HepG2 (cell line): Measurements from ENCODE around the gene LGALS3. TPM values are rescaled to one million over a fixed set of nuclear protein-coding genes. Genes with fewer than 3 reads are reported as not detected.

Experiments used
- ATAC-seq: fragments of 200-7000 bp; cut with Tn5 transposase; 3 replicates; pipeline ENCODE4 v1.9.1; 2020; ENCODE audit warnings: mild to moderate bottlenecking, moderate library complexity
- BruUV-seq: library from RNA; stranded (reverse); fragments of 400-500 nt; replicated peaks from 2 replicates; lab custom pipeline; 2021; lab: Mats Ljungman, UMichigan
- CTCF ChIA-PET: fragments of 300-600 bp; formaldehyde crosslinking; extraction: SDS; loops from one replicate; lab custom pipeline; 2021; ENCODE audit warnings: low total read pairs, inconsistent platforms, low intra/inter-chr PET ratio; lab: Yijun Ruan, JAX
- POLR2A ChIA-PET: fragments of 350-600 bp; sonication (Branson Sonifier 250); formaldehyde crosslinking; loops from one replicate; lab custom pipeline; 2020; ENCODE audit warnings: antibody characterized with exemption, inconsistent platforms; lab: Yijun Ruan, JAX
- DNase-seq: peaks from one replicate; pipeline ENCODE4 v3.0.0-alpha.2; 2015; ENCODE audit warnings: low spot score
- FAIRE-seq: peaks from 3 replicates; lab custom pipeline; 2011; peaks lifted over from hg19 to GRCh38; lab: Jason Lieb, UNC
- H2AFZ ChIP-seq: one replicate; pipeline ENCODE4 v1.6.1; 2011; ENCODE audit warnings: low read length, inconsistent platforms
- H3K27ac ChIP-seq: fragments of 300-600 bp; 3 replicates; pipeline ENCODE4 v1.8.0; 2011; ENCODE audit warnings: mixed run types, mild to moderate bottlenecking, mixed read lengths, low read length, inconsistent platforms; ENCODE audit not compliant: insufficient read depth; ENCODE audit errors: extremely low read length
- H3K27me3 ChIP-seq, 2 experiments: fragments of 200-600 bp in 1 of 2; 2 replicates in 1 of 2; 3 replicates in 1 of 2; pipeline versions ENCODE4 v1.6.0 to v1.8.0; 2011; ENCODE audit warnings: low read length in 2 of 2, mild to moderate bottlenecking in 2 of 2, moderate library complexity in 2 of 2, inconsistent platforms in 1 of 2; ENCODE audit not compliant: insufficient read depth in 2 of 2, control insufficient read depth in 1 of 2
- H3K36me3 ChIP-seq, 2 experiments: fragments of 200-600 bp in 1 of 2; replicated peaks in 1 of 2; 2 replicates in 1 of 2; 3 replicates in 1 of 2; pipeline versions ENCODE4 v1.5.1 to v1.8.0; 2011; ENCODE audit warnings: low read length in 2 of 2, inconsistent platforms in 1 of 2; ENCODE audit not compliant: insufficient read depth in 2 of 2, control insufficient read depth in 1 of 2
- H3K4me1 ChIP-seq: 2 replicates; pipeline ENCODE4 v1.5.1; 2012; ENCODE audit warnings: low read length, inconsistent platforms; ENCODE audit not compliant: insufficient read depth
- H3K4me2 ChIP-seq: 2 replicates; pipeline ENCODE4 v1.6.0; 2011; ENCODE audit warnings: low read depth, low read length, inconsistent platforms
- H3K4me3 ChIP-seq, 3 experiments: fragments of 200-600 bp in 1 of 3; sonication (generic), shearing (Covaris generic) in 1 of 3; replicated peaks in 1 of 3; 2 replicates each; pipeline ENCODE4 v1.5.1; 2011 to 2016; ENCODE audit warnings: low read length in 3 of 3, inconsistent platforms in 2 of 3, low read depth in 2 of 3, mild to moderate bottlenecking in 2 of 3, control low read depth in 1 of 3, mixed read lengths in 1 of 3; ENCODE audit not compliant: insufficient read depth in 1 of 3
- H3K79me2 ChIP-seq: one replicate; pipeline ENCODE4 v1.6.1; 2011; ENCODE audit warnings: low read length, inconsistent platforms; ENCODE audit not compliant: insufficient read depth
- H3K9ac ChIP-seq: 2 replicates; pipeline ENCODE4 v1.6.0; 2011; ENCODE audit warnings: mild to moderate bottlenecking, low read depth, low read length, inconsistent platforms; ENCODE audit not compliant: insufficient read depth
- H3K9me3 ChIP-seq: 2 replicates; pipeline ENCODE4 v1.5.1; 2012; ENCODE audit warnings: mild to moderate bottlenecking, low read length
- H4K20me1 ChIP-seq: 2 replicates; pipeline ENCODE4 v1.6.0; 2011; ENCODE audit warnings: inconsistent platforms, mild to moderate bottlenecking, low read length, moderate library complexity; ENCODE audit not compliant: insufficient read depth
- DDIT3 ChIP-seq: sonication (generic); formaldehyde crosslinking; IDR thresholded peaks from 2 replicates; pipeline ENCODE4 v1.4.0; 2020; ENCODE audit warnings: mild to moderate bottlenecking, missing genetic modification reagents
- GFI1 ChIP-seq: sonication (generic); formaldehyde crosslinking; IDR thresholded peaks from 2 replicates; pipeline ENCODE4 v1.5.0; 2020; ENCODE audit warnings: missing genetic modification reagents, mild to moderate bottlenecking, borderline replicate concordance
- PCBP1 ChIP-seq: fragments of 200-400 bp; formaldehyde crosslinking; IDR thresholded peaks from 2 replicates; pipeline ENCODE4 v1.6.1; 2017; ENCODE audit warnings: mild to moderate bottlenecking, low read depth, low read length, borderline replicate concordance
- POGK ChIP-seq: sonication (generic); formaldehyde crosslinking; conservative IDR thresholded peaks from 2 replicates; pipeline ENCODE4 v1.8.0; 2022; ENCODE audit warnings: mild to moderate bottlenecking, moderate library complexity, missing genetic modification reagents
- TFAP4 ChIP-seq: sonication (generic); IDR thresholded peaks from 2 replicates; pipeline ENCODE4 v1.6.1; 2016; ENCODE audit warnings: low read depth, borderline replicate concordance
- ZFP90 ChIP-seq: sonication (generic); formaldehyde crosslinking; IDR thresholded peaks from 2 replicates; pipeline ENCODE4 v1.8.0; 2022; ENCODE audit warnings: missing genetic modification reagents, mild to moderate bottlenecking, inconsistent platforms, borderline replicate concordance
- ZNF180 ChIP-seq: sonication (generic); formaldehyde crosslinking; IDR thresholded peaks from 2 replicates; pipeline ENCODE4 v1.4.0; 2020; ENCODE audit warnings: low read depth, missing genetic modification reagents, borderline replicate concordance
- ZNF362 ChIP-seq: sonication (generic); formaldehyde crosslinking; IDR thresholded peaks from 2 replicates; pipeline ENCODE4 v1.4.0; 2020; ENCODE audit warnings: missing genetic modification reagents, mild to moderate bottlenecking, borderline replicate concordance
- ZNF512 ChIP-seq: sonication (generic); formaldehyde crosslinking; IDR thresholded peaks from 2 replicates; pipeline ENCODE4 v1.4.0; 2020; ENCODE audit warnings: mild to moderate bottlenecking, missing genetic modification reagents
- ZNF644 ChIP-seq: IDR thresholded peaks from 2 replicates; pipeline ENCODE4 v1.6.1; 2016; ENCODE audit warnings: low read depth
- ZNF678 ChIP-seq: sonication (generic); formaldehyde crosslinking; IDR thresholded peaks from 2 replicates; pipeline ENCODE4 v1.4.0; 2020; ENCODE audit warnings: mild to moderate bottlenecking, missing genetic modification reagents
- WGBS: methylation state at CpG from one replicate; pipeline ENCODE4 v1.1.6; 2017; ENCODE audit warnings: low lambda C conversion rate; 5-methylcytosine and 5-hydroxymethylcytosine counted together
- in situ Hi-C: cut with HindIII; loops from 2 replicates; pipeline ENCODE4 v1.10.0; 2017; ENCODE audit warnings: low pct_unique_long_range_greater_than_20kb; ENCODE audit not compliant: extremely low pct_ligation_motif_present
- intact Hi-C: fragments of 100-400 bp; cut with micrococcal nuclease; formaldehyde crosslinking; loops from one replicate; pipeline ENCODE4 v1.10.0; 2022; ENCODE audit not compliant: unreplicated experiment
- polyA plus RNA-seq, 8 experiments: library from polyadenylated mRNA; depleted of rRNA in 3 of 8; stranded (reverse) in 7 of 8; unstranded in 1 of 8; fragments of >200 nt; fragmentation: Illumina TruSeq in 4 of 8; extraction: Trizol in 4 of 8; gene quantifications; 2 replicates each; pipeline versions ENCODE4 v1.2.1 to v1.2.3, GENCODE V29; 2011 to 2016; ENCODE audit warnings: low read depth in 4 of 8, missing spikeins in 1 of 8, mixed read lengths in 1 of 8; ENCODE audit not compliant: insufficient read depth in 1 of 8
- total RNA-seq, 5 experiments: library from RNA; depleted of rRNA; stranded (reverse); fragments of >200 nt; fragmentation: Illumina TruSeq; extraction: Trizol; gene quantifications; 2 replicates each; pipeline ENCODE4 v1.2.3, GENCODE V29; 2016; ENCODE audit warnings: low read depth in 1 of 5

LGALS3 gene
- total and polyA plus RNA-seq, 2 of the 13 experiments (the other 11 are each of a cell fraction or from before 2014, with no cell fraction given): 5.0 to 97.4 TPM

- in situ Hi-C loops: no loop called here
- CTCF ChIA-PET: no interaction called here
Observed at GRCh38 chr14:55109836-55110235, 19.2 kb upstream of the LGALS3 start.

GRCh38 chr14:55111122-55111708 lies 17.8 kb upstream of the LGALS3 start:
- in situ Hi-C loops: no loop called here
- no peak for FAIRE-seq
- Histone ChIP-seq H4K20me1 (no peaks in the 10 kb centered on the region), H3K4me3 (no peak overlapping the region), H3K4me2 (no peak overlapping the region), H3K79me2 (no peaks in the 10 kb centered on the region), H3K27me3 (no peaks in the 10 kb centered on the region), H3K9ac (no peak overlapping the region), H3K4me1 (peaks cover 68% of the 10 kb centered on the region), H2AFZ (no peak overlapping the region), H3K27ac (no peak overlapping the region), H3K36me3 (no peaks in the 10 kb centered on the region), H3K9me3 (no peaks in the 10 kb centered on the region)
- over 99% methylated on average over 7 of the region's 10 CpGs for WGBS
- intact Hi-C loops: no loop called here
- no TSS peak for BruUV-seq
- ChIA-PET CTCF (no interaction called here), POLR2A (interaction anchor here (1.3 kb wide), 1 partner anchor 9 kb away, joined by 4 read pairs; no protein-coding TSS in a partner anchor)
- no peak for DNase-seq
- ATAC-seq: no peak
- TF ChIP-seq ZNF512 (CRISPR knock-in tag) (no peak), TFAP4 (no peak), ZNF644 (CRISPR knock-in tag) (no peak), ZFP90 (CRISPR knock-in tag) (no peak), POGK (no peak), PCBP1 (no peak)

More at GRCh38 chr14:55109836-55110235, 19.2 kb upstream of the LGALS3 start:
- DNase-seq: peak; percentile 25
- H3K4me1 ChIP-seq: peaks cover 58% of the 10 kb centered on the region
- H3K27me3 ChIP-seq: no peaks in the 10 kb centered on the region
- no peaks in the 10 kb centered on the region for H3K9me3 ChIP-seq
- no peak overlapping the region for H2AFZ ChIP-seq
- FAIRE-seq: no peak
- POLR2A ChIA-PET: interaction anchor here (0.6 to 3.1 kb wide), 2 partner anchors 13 to 20 kb away, joined by 4 to 22 read pairs; no protein-coding TSS in a partner anchor
- ATAC-seq: no peak
- H4K20me1 ChIP-seq: no peaks in the 10 kb centered on the region
- no peak overlapping the region for H3K4me2 ChIP-seq
- no peaks in the 10 kb centered on the region for H3K36me3 ChIP-seq
- H3K9ac ChIP-seq: no peak overlapping the region
- 100% methylated on average over 1 of the region's 1 CpG for WGBS
- intact Hi-C loops: no loop called here
- TF ChIP-seq ZNF362 (peak; percentile 47; the same call in 1 of the 2 replicates), ZNF678 (CRISPR knock-in tag) (no peak), GFI1 (CRISPR knock-in tag) (no peak), DDIT3 (CRISPR knock-in tag) (no peak), ZNF180 (CRISPR knock-in tag) (no peak)
- TF ChIP-seq, all 625 proteins: peak for 1
- Histone ChIP-seq H3K4me3 (no peak overlapping the region), H3K79me2 (no peaks in the 10 kb centered on the region), H3K27ac (no peak overlapping the region)
- no TSS peak for BruUV-seq
